Measurements from ENCODE around the gene KCNE4. TPM values are rescaled to one million over a fixed set of nuclear protein-coding genes. Genes with fewer than 3 reads are reported as not detected.

Gene KCNE4
- total RNA-seq, 1 donor from 2014 or later: 0.27 TPM

GRCh38 chr2:223019987-223020717, 31.8 kb upstream of the KCNE4 start:
- peaks cover 2% of the 10 kb centered on the region for H3K27me3 Mint-ChIP-seq (ENCODE audit: low read depth, unreplicated experiment)
- no peak overlapping the region for H3K27ac Mint-ChIP-seq (ENCODE audit: unreplicated experiment)
- H3K9ac ChIP-seq (ENCODE audit: low read length): no peak overlapping the region
- no peak overlapping the region for H3K4me2 ChIP-seq (ENCODE audit: low read length)
- H3K36me3 Mint-ChIP-seq (ENCODE audit: low read depth, unreplicated experiment): no peaks in the 10 kb centered on the region
- no peak overlapping the region for H2AFZ ChIP-seq (ENCODE audit: low read depth, low read length)
- H3K36me3 ChIP-seq (ENCODE audit: insufficient read depth, low read length): no peaks in the 10 kb centered on the region
- H3K79me2 ChIP-seq (ENCODE audit: insufficient read depth, low read length): no peaks in the 10 kb centered on the region
- FAIRE-seq: peak; percentile 34
- no peak overlapping the region for H3K27ac ChIP-seq (ENCODE audit: low read depth, low read length)
- H4K20me1 ChIP-seq (ENCODE audit: insufficient read depth, low read length): no peaks in the 10 kb centered on the region
- no peak overlapping the region for H3K4me3 ChIP-seq (ENCODE audit: insufficient read depth, low read depth, low read length)
- no peak overlapping the region for H3K4me3 Mint-ChIP-seq (ENCODE audit: unreplicated experiment)
- TF ChIP-seq, protein P1, sequence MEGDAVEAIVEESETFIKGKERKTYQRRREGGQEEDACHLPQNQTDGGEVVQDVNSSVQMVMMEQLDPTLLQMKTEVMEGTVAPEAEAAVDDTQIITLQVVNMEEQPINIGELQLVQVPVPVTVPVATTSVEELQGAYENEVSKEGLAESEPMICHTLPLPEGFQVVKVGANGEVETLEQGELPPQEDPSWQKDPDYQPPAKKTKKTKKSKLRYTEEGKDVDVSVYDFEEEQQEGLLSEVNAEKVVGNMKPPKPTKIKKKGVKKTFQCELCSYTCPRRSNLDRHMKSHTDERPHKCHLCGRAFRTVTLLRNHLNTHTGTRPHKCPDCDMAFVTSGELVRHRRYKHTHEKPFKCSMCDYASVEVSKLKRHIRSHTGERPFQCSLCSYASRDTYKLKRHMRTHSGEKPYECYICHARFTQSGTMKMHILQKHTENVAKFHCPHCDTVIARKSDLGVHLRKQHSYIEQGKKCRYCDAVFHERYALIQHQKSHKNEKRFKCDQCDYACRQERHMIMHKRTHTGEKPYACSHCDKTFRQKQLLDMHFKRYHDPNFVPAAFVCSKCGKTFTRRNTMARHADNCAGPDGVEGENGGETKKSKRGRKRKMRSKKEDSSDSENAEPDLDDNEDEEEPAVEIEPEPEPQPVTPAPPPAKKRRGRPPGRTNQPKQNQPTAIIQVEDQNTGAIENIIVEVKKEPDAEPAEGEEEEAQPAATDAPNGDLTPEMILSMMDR (IDR thresholded peaks at IDR 0.05; ENCODE audit: insufficient read depth, low read depth, low read length): no peak
- peaks cover 9% of the 10 kb centered on the region for H3K9me3 Mint-ChIP-seq (ENCODE audit: unreplicated experiment)
- H3K4me1 Mint-ChIP-seq (ENCODE audit: low read depth, unreplicated experiment): no peaks in the 10 kb centered on the region
- no peaks in the 10 kb centered on the region for H3K27me3 ChIP-seq (ENCODE audit: insufficient read depth, low read length)
- H3K4me1 ChIP-seq (ENCODE audit: insufficient read depth, low read length): no peaks in the 10 kb centered on the region
- no peak for DNase-seq (ENCODE audit: low read depth)
- H3K9me3 ChIP-seq (ENCODE audit: insufficient read depth, low read depth, low read length): no peaks in the 10 kb centered on the region

- H3K27me3 ChIP-seq (ENCODE audit: insufficient read depth, low read length): no peaks in the 10 kb centered on the region
- Mint-ChIP-seq H3K36me3 (ENCODE audit: low read depth, unreplicated experiment) (no peaks in the 10 kb centered on the region), H3K4me3 (ENCODE audit: unreplicated experiment) (no peak overlapping the region), H3K9me3 (ENCODE audit: unreplicated experiment) (peaks cover 9% of the 10 kb centered on the region), H3K27ac (ENCODE audit: unreplicated experiment) (peak overlapping the region; percentile 22), H3K27me3 (ENCODE audit: low read depth, unreplicated experiment) (peaks cover 2% of the 10 kb centered on the region), H3K4me1 (ENCODE audit: low read depth, unreplicated experiment) (no peaks in the 10 kb centered on the region)
- no peak overlapping the region for H3K4me3 ChIP-seq (ENCODE audit: insufficient read depth, low read depth, low read length)
- TF ChIP-seq EZH2 (IDR thresholded peaks at IDR 0.05; ENCODE audit: insufficient read depth, low read length): no peak
- TF ChIP-seq, protein P1 (IDR thresholded peaks at IDR 0.05; ENCODE audit: insufficient read depth, low read depth, low read length): no peak
- no peak overlapping the region for H3K27ac ChIP-seq (ENCODE audit: low read depth, low read length)
- DNase-seq (ENCODE audit: low read depth): no peak
- no peaks in the 10 kb centered on the region for H4K20me1 ChIP-seq (ENCODE audit: insufficient read depth, low read length)
- H3K79me2 ChIP-seq (ENCODE audit: insufficient read depth, low read length): no peaks in the 10 kb centered on the region
- H3K4me1 ChIP-seq (ENCODE audit: insufficient read depth, low read length): no peaks in the 10 kb centered on the region
- no peak overlapping the region for H2AFZ ChIP-seq (ENCODE audit: low read depth, low read length)
- H3K4me2 ChIP-seq (ENCODE audit: low read length): no peak overlapping the region
- H3K9ac ChIP-seq (ENCODE audit: low read length): no peak overlapping the region
- no peak for FAIRE-seq
- H3K9me3 ChIP-seq (ENCODE audit: insufficient read depth, low read depth, low read length): no peaks in the 10 kb centered on the region
- no peaks in the 10 kb centered on the region for H3K36me3 ChIP-seq (ENCODE audit: insufficient read depth, low read length)
Measured at GRCh38 chr2:223020971-223021675, 30.9 kb upstream of the KCNE4 start.
